Loucy (cell line): ENCODE data around the gene CAVIN1.

ENCODE experiments used
- EZH2phosphoT487 ChIP-seq: fragments of 200-600 bp; IDR thresholded peaks from 2 replicates; pipeline ENCODE4 v1.6.1; 2018; ENCODE audit warnings: antibody characterized with exemption, mild to moderate bottlenecking, moderate library complexity, borderline replicate concordance
- TF ChIP-seq, protein P1 (sequence below): fragments of 200-600 bp; sonication (generic); conservative IDR thresholded peaks from 2 replicates; pipeline ENCODE4 v1.5.1; 2014; ENCODE audit warnings: mild to moderate bottlenecking, antibody characterized with exemption, low read length

GRCh38 chr17:42411361-42411760 is 11.7 kb downstream of the CAVIN1 start:
- TF ChIP-seq, protein P1, sequence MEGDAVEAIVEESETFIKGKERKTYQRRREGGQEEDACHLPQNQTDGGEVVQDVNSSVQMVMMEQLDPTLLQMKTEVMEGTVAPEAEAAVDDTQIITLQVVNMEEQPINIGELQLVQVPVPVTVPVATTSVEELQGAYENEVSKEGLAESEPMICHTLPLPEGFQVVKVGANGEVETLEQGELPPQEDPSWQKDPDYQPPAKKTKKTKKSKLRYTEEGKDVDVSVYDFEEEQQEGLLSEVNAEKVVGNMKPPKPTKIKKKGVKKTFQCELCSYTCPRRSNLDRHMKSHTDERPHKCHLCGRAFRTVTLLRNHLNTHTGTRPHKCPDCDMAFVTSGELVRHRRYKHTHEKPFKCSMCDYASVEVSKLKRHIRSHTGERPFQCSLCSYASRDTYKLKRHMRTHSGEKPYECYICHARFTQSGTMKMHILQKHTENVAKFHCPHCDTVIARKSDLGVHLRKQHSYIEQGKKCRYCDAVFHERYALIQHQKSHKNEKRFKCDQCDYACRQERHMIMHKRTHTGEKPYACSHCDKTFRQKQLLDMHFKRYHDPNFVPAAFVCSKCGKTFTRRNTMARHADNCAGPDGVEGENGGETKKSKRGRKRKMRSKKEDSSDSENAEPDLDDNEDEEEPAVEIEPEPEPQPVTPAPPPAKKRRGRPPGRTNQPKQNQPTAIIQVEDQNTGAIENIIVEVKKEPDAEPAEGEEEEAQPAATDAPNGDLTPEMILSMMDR: no peak
- TF ChIP-seq EZH2phosphoT487: no peak
